Breast epithelium (tissue), 3 donors: Measurements from ENCODE around the gene MAP3K5.

Experiments
- CTCF ChIP-seq, 3 donors: fragments of 450-650 bp; IDR thresholded peaks; one replicate each; pipeline ENCODE4 v1.5.1; 2016 to 2017; ENCODE audit warnings: antibody characterized with exemption in 3 of 3, mild to moderate bottlenecking in 3 of 3, moderate library complexity in 3 of 3
- POLR2AphosphoS5 ChIP-seq, 3 donors: sonication (generic); formaldehyde crosslinking; IDR thresholded peaks; one replicate each; pipeline ENCODE4 v1.6.1; 2017; ENCODE audit warnings: antibody characterized with exemption in 3 of 3

- TF ChIP-seq CTCF (IDR thresholded peaks at IDR 0.05) (no peak), POLR2AphosphoS5 (IDR thresholded peaks at IDR 0.05) (no peak)
Measured at GRCh38 chr6:136521911-136522310, 270.4 kb downstream of the MAP3K5 start.
